SU-DHL-6 (cell line): Measurements from ENCODE around the gene GDPGP1.

Experiments used
- H2AFZ ChIP-seq: fragments of 200-600 bp; sonication (generic); 2 replicates; pipeline ENCODE4 v1.6.1; 2014; ENCODE audit warnings: low read depth, mild to moderate bottlenecking, moderate library complexity, mixed read lengths, antibody characterized with exemption, low read length; ENCODE audit not compliant: severe bottlenecking
- H3F3A ChIP-seq: fragments of 200-600 bp; shearing (Covaris generic); 2 replicates; pipeline ENCODE4 v1.6.0; 2016; ENCODE audit warnings: antibody characterized with exemption, mild to moderate bottlenecking; ENCODE audit not compliant: insufficient read depth
- H3K27ac ChIP-seq: fragments of 200-600 bp; sonication (generic); 2 replicates; pipeline ENCODE4 v1.5.1; 2016; ENCODE audit warnings: low read depth, mild to moderate bottlenecking, low read length, moderate library complexity, mixed read lengths
- H3K27me3 ChIP-seq: fragments of 200-600 bp; sonication (generic), shearing (Covaris generic); 2 replicates; pipeline ENCODE4 v1.6.0; 2014; ENCODE audit warnings: mild to moderate bottlenecking, low read length
- H3K36me3 ChIP-seq: fragments of 200-600 bp; sonication (generic); 2 replicates; pipeline ENCODE4 v1.6.1; 2014; ENCODE audit warnings: mild to moderate bottlenecking, low read length, mixed read lengths
- H3K4me2 ChIP-seq: fragments of 300-600, 200-600 bp; shearing (Covaris generic), sonication (generic); 2 replicates; pipeline ENCODE4 v1.6.0; 2014; ENCODE audit warnings: low read length, low read depth, mild to moderate bottlenecking; ENCODE audit not compliant: poor library complexity, severe bottlenecking
- H3K4me3 ChIP-seq: fragments of 200-600 bp; sonication (generic); 2 replicates; pipeline ENCODE4 v1.5.1; 2014; ENCODE audit warnings: antibody characterized with exemption, low read length, mild to moderate bottlenecking, mixed read lengths; ENCODE audit not compliant: insufficient read depth, poor library complexity, severe bottlenecking
- H3K79me2 ChIP-seq: fragments of 200-600 bp; sonication (generic); 2 replicates; pipeline ENCODE4 v1.6.1; 2014; ENCODE audit warnings: mild to moderate bottlenecking, low read length, moderate library complexity; ENCODE audit not compliant: insufficient read depth
- H3K9ac ChIP-seq: fragments of 200-600 bp; sonication (generic); 2 replicates; pipeline ENCODE4 v1.7.0; 2014; ENCODE audit warnings: mild to moderate bottlenecking, low read length
- H3K9me2 ChIP-seq: fragments of 200-600 bp; sonication (generic); replicated peaks from 2 replicates; pipeline ENCODE4 v1.6.1; 2014; ENCODE audit warnings: low read length; ENCODE audit not compliant: insufficient read depth
- H3K9me3 ChIP-seq: fragments of 200-600 bp; sonication (generic); 2 replicates; pipeline ENCODE4 v1.6.1; 2014; ENCODE audit warnings: low read length, mixed read lengths; ENCODE audit not compliant: insufficient read depth
- H4K20me1 ChIP-seq: fragments of 200-600 bp; sonication (generic); 2 replicates; pipeline ENCODE4 v1.6.1; 2014; ENCODE audit warnings: low read depth, mild to moderate bottlenecking, antibody characterized with exemption, low read length, moderate library complexity, mixed read lengths
- EZH2phosphoT487 ChIP-seq: fragments of 200-600 bp; sonication (generic), shearing (Covaris generic); conservative IDR thresholded peaks from 2 replicates; pipeline ENCODE4 v1.6.1; 2018; ENCODE audit warnings: mild to moderate bottlenecking, antibody characterized with exemption, low read length, moderate library complexity, mixed read lengths
- TF ChIP-seq, protein P1 (sequence below): fragments of 200-600 bp; sonication (generic); IDR thresholded peaks from one replicate; pipeline ENCODE4 v1.5.1; 2017; ENCODE audit warnings: antibody characterized with exemption, mild to moderate bottlenecking, low read length, moderate library complexity; ENCODE audit not compliant: insufficient read depth, poor library complexity, severe bottlenecking

Gene GDPGP1

GRCh38 chr15:90225047-90225446, 9.0 kb upstream of the GDPGP1 start:
- no peak overlapping the region for H2AFZ ChIP-seq
- no peak overlapping the region for H3K27ac ChIP-seq
- no peaks in the 10 kb centered on the region for H4K20me1 ChIP-seq
- no peak overlapping the region for H3K4me3 ChIP-seq
- no peaks in the 10 kb centered on the region for H3K9me3 ChIP-seq
- no peak overlapping the region for H3K9ac ChIP-seq
- no peaks in the 10 kb centered on the region for H3K79me2 ChIP-seq
- no peaks in the 10 kb centered on the region for H3K9me2 ChIP-seq
- no peak overlapping the region for H3K4me2 ChIP-seq
- TF ChIP-seq, protein P1, sequence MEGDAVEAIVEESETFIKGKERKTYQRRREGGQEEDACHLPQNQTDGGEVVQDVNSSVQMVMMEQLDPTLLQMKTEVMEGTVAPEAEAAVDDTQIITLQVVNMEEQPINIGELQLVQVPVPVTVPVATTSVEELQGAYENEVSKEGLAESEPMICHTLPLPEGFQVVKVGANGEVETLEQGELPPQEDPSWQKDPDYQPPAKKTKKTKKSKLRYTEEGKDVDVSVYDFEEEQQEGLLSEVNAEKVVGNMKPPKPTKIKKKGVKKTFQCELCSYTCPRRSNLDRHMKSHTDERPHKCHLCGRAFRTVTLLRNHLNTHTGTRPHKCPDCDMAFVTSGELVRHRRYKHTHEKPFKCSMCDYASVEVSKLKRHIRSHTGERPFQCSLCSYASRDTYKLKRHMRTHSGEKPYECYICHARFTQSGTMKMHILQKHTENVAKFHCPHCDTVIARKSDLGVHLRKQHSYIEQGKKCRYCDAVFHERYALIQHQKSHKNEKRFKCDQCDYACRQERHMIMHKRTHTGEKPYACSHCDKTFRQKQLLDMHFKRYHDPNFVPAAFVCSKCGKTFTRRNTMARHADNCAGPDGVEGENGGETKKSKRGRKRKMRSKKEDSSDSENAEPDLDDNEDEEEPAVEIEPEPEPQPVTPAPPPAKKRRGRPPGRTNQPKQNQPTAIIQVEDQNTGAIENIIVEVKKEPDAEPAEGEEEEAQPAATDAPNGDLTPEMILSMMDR = no peak
- TF ChIP-seq EZH2phosphoT487 = no peak
- no peaks in the 10 kb centered on the region for H3K27me3 ChIP-seq
- no peaks in the 10 kb centered on the region for H3K36me3 ChIP-seq
- no peaks in the 10 kb centered on the region for H3F3A ChIP-seq

DNA sequence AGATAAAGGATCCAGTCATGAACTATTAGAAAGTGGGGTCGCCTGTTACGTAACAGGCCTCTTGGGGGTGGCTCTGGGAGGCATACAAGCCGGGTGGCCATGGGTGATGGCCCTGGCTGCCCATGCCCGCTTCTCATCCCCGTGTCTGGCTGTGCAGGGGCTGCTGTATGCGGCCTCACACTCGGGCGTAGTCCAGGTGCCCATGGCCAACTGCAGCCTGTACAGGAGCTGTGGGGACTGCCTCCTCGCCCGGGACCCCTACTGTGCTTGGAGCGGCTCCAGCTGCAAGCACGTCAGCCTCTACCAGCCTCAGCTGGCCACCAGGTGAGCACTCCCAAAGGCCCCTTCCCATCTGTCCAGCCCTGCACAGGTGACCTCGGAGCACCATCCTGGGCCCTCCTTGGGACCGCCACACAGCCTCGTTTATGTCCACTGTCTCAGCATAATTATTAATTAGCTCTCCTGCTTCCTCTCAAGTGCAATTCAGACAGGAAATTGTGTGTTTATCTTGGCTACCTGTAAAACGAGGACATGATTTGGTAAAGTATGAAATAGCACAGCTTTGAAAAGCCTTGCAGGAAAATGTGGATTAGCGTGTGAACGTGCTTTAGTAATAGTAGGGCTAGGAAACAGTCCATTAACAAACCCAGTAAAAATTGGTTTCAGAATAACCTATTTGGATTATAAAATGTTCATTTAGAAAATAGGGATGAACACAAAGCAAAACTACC, 8.3 kb upstream of the GDPGP1 start:
- H3K79me2 ChIP-seq = no peaks in the 10 kb centered on the region
- no peaks in the 10 kb centered on the region for H3K9me2 ChIP-seq
- H3K4me2 ChIP-seq = no peak overlapping the region
- no peaks in the 10 kb centered on the region for H4K20me1 ChIP-seq
- H3K27ac ChIP-seq = no peak overlapping the region
- TF ChIP-seq, protein P1 = no peak
- TF ChIP-seq EZH2phosphoT487 = no peak
- H2AFZ ChIP-seq = no peak overlapping the region
- no peaks in the 10 kb centered on the region for H3K36me3 ChIP-seq
- no peaks in the 10 kb centered on the region for H3K9me3 ChIP-seq
- H3K4me3 ChIP-seq = no peak overlapping the region
- no peak overlapping the region for H3K9ac ChIP-seq
- no peaks in the 10 kb centered on the region for H3K27me3 ChIP-seq
- no peaks in the 10 kb centered on the region for H3F3A ChIP-seq

GRCh38 chr15:90227336-90227735, 6.7 kb upstream of the GDPGP1 start:
- no peaks in the 10 kb centered on the region for H3K36me3 ChIP-seq
- TF ChIP-seq, protein P1 = no peak
- no peak for TF ChIP-seq EZH2phosphoT487
- no peak overlapping the region for H3K9ac ChIP-seq

More at GRCh38 chr15:90227336-90227735, 6.7 kb upstream of the GDPGP1 start:
- no peaks in the 10 kb centered on the region for H3K79me2 ChIP-seq
- no peaks in the 10 kb centered on the region for H4K20me1 ChIP-seq
- no peaks in the 10 kb centered on the region for H3F3A ChIP-seq
- no peaks in the 10 kb centered on the region for H3K9me3 ChIP-seq
- no peaks in the 10 kb centered on the region for H3K9me2 ChIP-seq
- no peak overlapping the region for H2AFZ ChIP-seq
- H3K27ac ChIP-seq = no peak overlapping the region
- H3K4me2 ChIP-seq = no peak overlapping the region
- no peaks in the 10 kb centered on the region for H3K27me3 ChIP-seq
- no peak overlapping the region for H3K4me3 ChIP-seq
